SK-N-SH treated with all-trans-retinoic acid at 6 μM for 48 hours (cell line): ENCODE data around the gene YPEL1.

Source experiments
- CREB5 ChIP-seq: fragments of 250-450 bp; sonication (Bioruptor Pico); IDR thresholded peaks from 2 replicates; pipeline ENCODE4 v1.5.1; 2020; ENCODE audit warnings: low read depth, mild to moderate bottlenecking, moderate library complexity
- PATZ1 ChIP-seq: fragments of 250-450 bp; sonication (Bioruptor Pico); IDR thresholded peaks from 2 replicates; pipeline ENCODE4 v1.8.0; 2020; ENCODE audit warnings: mild to moderate bottlenecking, moderate library complexity, borderline replicate concordance
- PPARA ChIP-seq: fragments of 250-450 bp; sonication (Bioruptor Pico); IDR thresholded peaks from 2 replicates; pipeline ENCODE4 v1.5.0; 2020; ENCODE audit warnings: mild to moderate bottlenecking, borderline replicate concordance
- SNAI2 ChIP-seq: fragments of 250-450 bp; sonication (Bioruptor Pico); IDR thresholded peaks from 2 replicates; pipeline ENCODE4 v1.5.0; 2020; ENCODE audit warnings: mild to moderate bottlenecking, moderate library complexity
- TCF4 ChIP-seq: fragments of 250-450 bp; sonication (Bioruptor Pico); IDR thresholded peaks from 2 replicates; pipeline ENCODE4 v1.8.0; 2021; ENCODE audit warnings: mild to moderate bottlenecking, moderate library complexity, borderline replicate concordance
- TSHZ2 ChIP-seq: fragments of 250-450 bp; sonication (Bioruptor Pico); IDR thresholded peaks from 2 replicates; pipeline ENCODE4 v1.5.0; 2020; ENCODE audit warnings: mild to moderate bottlenecking, moderate library complexity

GRCh38 chr22:21741790-21742189 lies 6.2 kb upstream of the YPEL1 start:
- TF ChIP-seq PATZ1 (CRISPR knock-in tag) = no peak
- TF ChIP-seq TSHZ2 = no peak
- no peak for TF ChIP-seq CREB5
- TF ChIP-seq SNAI2 (CRISPR knock-in tag) = no peak
- TF ChIP-seq TCF4 (CRISPR knock-in tag) = no peak
- TF ChIP-seq PPARA (CRISPR knock-in tag) = no peak
